ENCODE measurements around the gene OSBPL6. TPM values are rescaled to one million over a fixed set of nuclear protein-coding genes. Genes with fewer than 3 reads are reported as not detected.

The OSBPL6 gene
- total and polyA plus RNA-seq, 9 of the 15 experiments (the other 6 are each of a cell fraction or from before 2014, with no cell fraction given) = 3.4 to 12.7 (median 9.3) TPM

GRCh38 chr2:178287652-178288344 lies 93.5 kb downstream of the OSBPL6 start (continued):
- TF ChIP-seq CBFA2T3 (IDR thresholded peaks at IDR 0.05) (0 out of 2 replicates have a peak, but pooled peaks have one; percentile 26), MTA1 (IDR thresholded peaks at IDR 0.05; ENCODE audit: borderline replicate concordance) (no peak), FOXA3 (CRISPR knock-in tag; conservative IDR thresholded peaks at IDR 0.05 in 1 of 2, IDR thresholded peaks at IDR 0.05 in 1 of 2) (0 out of 4 replicates have a peak, but pooled peaks of 1 of the 2 experiments have one; percentile 27), JUND (IDR thresholded peaks at IDR 0.05; ENCODE audit: borderline replicate concordance, low read depth, low read length) (peak; percentile 46; the same call in 1 of the 2 replicates), JUND (tag; IDR thresholded peaks at IDR 0.05; ENCODE audit: borderline replicate concordance, low read depth, low read length) (no peak; the same call in 2 of the 3 replicates)

DNA sequence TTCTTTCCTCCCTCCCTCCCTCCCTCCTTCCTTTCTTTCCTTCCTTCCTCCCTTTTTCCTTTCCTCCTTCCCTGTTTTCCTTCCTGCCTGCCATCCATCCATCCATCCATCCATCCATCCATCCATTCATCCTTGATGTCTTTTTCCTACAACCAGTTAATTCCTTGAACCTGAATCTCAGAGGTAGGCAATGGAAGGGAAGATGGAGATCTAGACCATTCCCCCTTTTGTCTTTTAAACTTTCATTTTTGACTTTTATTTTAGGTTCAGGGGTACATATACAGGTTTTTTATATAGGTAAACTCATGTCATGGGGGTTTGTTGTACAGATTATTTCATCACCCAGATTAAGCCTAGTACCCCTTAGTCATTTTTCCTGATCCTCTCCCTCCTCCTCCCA lies 97.4 kb downstream of the OSBPL6 start:
- intact Hi-C loops (cut with micrococcal nuclease) = no loop called here
- no peak for FAIRE-seq

More for the DNA sequence above, 97.4 kb downstream of the OSBPL6 start:
- no peaks in the 10 kb centered on the region for H3K9me3 ChIP-seq (replicated peaks; ENCODE audit: control insufficient read depth, insufficient read depth, low read depth, low read length)
- no peak overlapping the region for H3K4me3 ChIP-seq
- H3K36me3 ChIP-seq (ENCODE audit: control insufficient read depth, insufficient read depth, low read length) = no peaks in the 10 kb centered on the region
- DNase-seq (ENCODE audit: extremely low read depth in 1 of 4, low spot score in 3 of 4) (no peak), ATAC-seq (no peak)
- H2AFZ ChIP-seq (ENCODE audit: low read depth, low read length) = no peak overlapping the region
- no peaks in the 10 kb centered on the region for H3K79me2 ChIP-seq (ENCODE audit: control insufficient read depth, insufficient read depth, low read length)
- no peak overlapping the region for H3K9ac ChIP-seq (ENCODE audit: insufficient read depth in 1 of 2, low read depth in 2 of 2, low read length in 2 of 2)
- no peak overlapping the region for H3K4me2 ChIP-seq (ENCODE audit: insufficient read depth, low read length)
- ChIA-PET POLR2A (no interaction called here), CTCF (ENCODE audit: low intra/inter-chr PET ratio) (no interaction called here)
- TF ChIP-seq ZNF436 (CRISPR knock-in tag; IDR thresholded peaks at IDR 0.05) = no peak
- TF ChIP-seq PCBP2 (IDR thresholded peaks at IDR 0.05; ENCODE audit: low read depth, low read length, poor library complexity, severe bottlenecking) = peak; percentile 76
- H3K27me3 ChIP-seq (ENCODE audit: control insufficient read depth in 2 of 2, insufficient read depth in 2 of 2, low read length in 2 of 2) = no peaks in the 10 kb centered on the region
- peaks cover 0 to 11% of the 10 kb centered on the region in 2 experiments; a peak in 3 of 5 replicates for H3K4me1 ChIP-seq (replicated peaks in 1 of 2; ENCODE audit: control insufficient read depth in 2 of 2, insufficient read depth in 2 of 2, low read length in 2 of 2)
- no TSS peak for BruUV-seq (replicated peaks)
- no peaks in the 10 kb centered on the region for H4K20me1 ChIP-seq (replicated peaks; ENCODE audit: control insufficient read depth, insufficient read depth, low read length)
- no peaks in the 10 kb centered on the region for H3K9me1 ChIP-seq (ENCODE audit: control insufficient read depth, insufficient read depth, low read length)
- in situ Hi-C loops (cut with MboI) = no loop called here
- H3K27ac ChIP-seq (ENCODE audit: extremely low read depth, low read depth, low read length) = no peak overlapping the region
